ENCODE measurements around the gene VTI1A. TPM values are rescaled to one million over a fixed set of nuclear protein-coding genes. Genes with fewer than 3 reads are reported as not detected.

The VTI1A gene
- total RNA-seq, 2 donors from 2014 or later, result 21.0 to 29.6 TPM

DNA sequence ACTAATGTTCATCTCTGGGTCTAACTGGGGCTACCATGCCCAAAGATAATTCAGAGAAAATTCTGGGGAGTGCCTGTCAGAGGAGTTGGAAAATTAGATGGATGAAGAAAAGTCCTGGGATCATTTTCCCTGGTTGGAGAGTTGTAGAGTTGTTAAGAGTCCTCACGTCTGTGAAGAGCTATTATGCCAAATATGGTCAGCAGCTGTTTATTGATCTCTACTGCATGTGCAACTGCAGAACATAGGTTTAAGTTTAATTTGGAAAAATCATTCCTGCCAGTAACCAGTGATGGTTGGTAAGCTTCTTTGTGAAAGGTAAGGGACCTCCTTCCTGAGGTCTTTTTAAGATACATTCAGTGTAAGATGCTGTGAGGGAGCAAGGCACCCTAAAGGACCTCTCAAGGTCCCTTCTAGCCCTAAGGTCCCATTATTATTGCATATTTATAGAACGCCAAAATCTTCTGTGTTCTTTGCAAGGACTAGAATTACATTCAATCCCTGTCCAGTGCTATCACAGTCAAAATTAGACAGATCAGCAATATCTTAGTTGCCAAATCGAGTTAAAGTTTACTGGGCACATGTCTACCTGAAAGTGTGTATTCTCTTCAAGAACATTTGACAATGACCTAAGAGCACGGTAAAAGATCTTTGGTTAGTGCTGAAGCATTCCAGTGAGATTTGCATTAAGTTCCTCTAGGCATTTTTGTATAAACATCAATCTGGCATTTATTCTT, 62.7 kb downstream of the VTI1A start:
- Histone ChIP-seq H3K27ac (no peak overlapping the region), H3K4me1 (peaks cover 0 to 12% of the 10 kb centered on the region in 2 donors), H3K9me3 (no peaks in the 10 kb centered on the region), H3K4me3 (no peak overlapping the region), H3K36me3 (no peaks in the 10 kb centered on the region), H3K27me3 (no peaks in the 10 kb centered on the region)
- no peak for TF ChIP-seq CTCF (IDR thresholded peaks at IDR 0.05)
- no peak for DNase-seq (ENCODE audit: low spot score)

GRCh38 chr10:112510384-112510783, 63.4 kb downstream of the VTI1A start:
- Histone ChIP-seq H3K4me3 (no peak overlapping the region), H3K27me3 (no peaks in the 10 kb centered on the region), H3K4me1 (peaks cover 0 to 12% of the 10 kb centered on the region in 2 donors), H3K36me3 (no peaks in the 10 kb centered on the region), H3K27ac (no peak overlapping the region), H3K9me3 (no peaks in the 10 kb centered on the region)
- DNase-seq (ENCODE audit: low spot score), result no peak
- TF ChIP-seq CTCF (IDR thresholded peaks at IDR 0.05), result no peak

DNA sequence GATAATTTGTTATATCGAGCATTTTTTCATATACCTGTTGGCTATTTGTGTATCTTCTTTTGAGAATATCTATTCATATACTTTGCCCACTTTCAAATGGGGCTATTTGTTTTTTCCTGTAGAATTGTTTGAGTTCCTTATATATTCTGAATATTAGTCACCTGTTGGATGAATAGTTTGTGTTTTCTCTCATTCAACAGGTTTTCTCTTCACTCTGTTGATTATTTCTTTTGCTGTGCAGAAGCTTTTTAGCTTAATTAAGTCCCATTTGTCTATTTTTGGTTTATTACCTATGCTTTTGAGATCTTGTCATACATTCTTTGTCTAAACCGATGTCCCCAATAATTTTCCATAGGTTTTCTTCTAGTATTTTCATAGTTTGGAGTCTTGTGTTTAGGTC, 65.3 kb downstream of the VTI1A start:
- H3K4me3 ChIP-seq, result no peak overlapping the region
- no peak for TF ChIP-seq CTCF (IDR thresholded peaks at IDR 0.05)

GRCh38 chr10:112515126-112515525, 68.1 kb downstream of the VTI1A start:
- Histone ChIP-seq H3K27ac (no peak overlapping the region), H3K36me3 (no peaks in the 10 kb centered on the region), H3K4me1 (no peaks in the 10 kb centered on the region), H3K9me3 (no peaks in the 10 kb centered on the region), H3K4me3 (no peak overlapping the region), H3K27me3 (no peaks in the 10 kb centered on the region)
- no peak for DNase-seq (ENCODE audit: low spot score)
- TF ChIP-seq CTCF (IDR thresholded peaks at IDR 0.05), result no peak

More for the DNA sequence above, 65.3 kb downstream of the VTI1A start:
- Histone ChIP-seq H3K27ac (no peak overlapping the region), H3K4me1 (peaks cover 0 to 12% of the 10 kb centered on the region in 2 donors), H3K27me3 (no peaks in the 10 kb centered on the region), H3K9me3 (no peaks in the 10 kb centered on the region), H3K36me3 (no peaks in the 10 kb centered on the region)
- DNase-seq (ENCODE audit: low spot score), result no peak

DNA sequence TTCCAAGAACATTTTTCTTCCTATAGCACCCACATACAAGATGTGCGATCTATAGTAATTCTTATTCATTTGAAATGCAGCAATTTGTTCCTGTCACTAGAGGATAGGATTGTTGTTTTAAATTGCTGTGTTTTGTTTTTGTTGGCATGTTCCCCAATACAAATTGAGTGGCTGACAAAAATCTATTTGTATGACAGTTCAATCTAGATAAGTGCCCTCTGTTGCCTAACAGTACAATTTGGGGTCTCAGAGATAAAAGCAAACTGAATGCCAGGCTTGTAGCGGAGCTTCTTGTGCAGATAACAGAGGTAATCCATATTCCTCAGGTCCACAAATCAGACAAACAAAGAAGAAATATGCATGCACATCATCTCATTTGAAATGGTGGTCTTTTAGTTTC, 68.8 kb downstream of the VTI1A start:
- Histone ChIP-seq H3K4me3 (no peak overlapping the region), H3K36me3 (no peaks in the 10 kb centered on the region), H3K9me3 (no peaks in the 10 kb centered on the region), H3K27ac (no peak overlapping the region), H3K27me3 (no peaks in the 10 kb centered on the region), H3K4me1 (no peaks in the 10 kb centered on the region)
- DNase-seq (ENCODE audit: low spot score), result no peak
- TF ChIP-seq CTCF (IDR thresholded peaks at IDR 0.05), result no peak

DNA sequence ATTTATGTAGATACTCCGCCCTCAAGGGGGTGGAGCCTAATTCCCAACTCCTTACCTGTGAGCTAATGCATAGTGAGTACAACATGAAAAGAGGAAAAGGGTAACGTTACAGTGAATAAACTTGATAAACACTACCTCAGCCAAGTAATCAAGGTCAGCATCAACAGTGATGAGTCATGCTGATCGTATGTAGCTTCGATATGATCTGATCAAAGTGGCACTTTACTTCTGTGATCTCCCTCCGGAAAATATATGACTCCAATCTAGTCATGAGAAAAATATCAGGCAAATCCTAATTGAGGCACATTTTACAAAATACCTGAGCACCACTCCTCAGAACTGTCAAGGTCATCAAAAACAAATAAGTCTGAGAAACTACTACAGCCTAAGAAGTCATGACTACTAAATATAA, 70.4 kb downstream of the VTI1A start:
- no peaks in the 10 kb centered on the region for H3K27me3 ChIP-seq
- H3K36me3 ChIP-seq, result no peaks in the 10 kb centered on the region
- no peaks in the 10 kb centered on the region for H3K4me1 ChIP-seq
- H3K27ac ChIP-seq, result no peak overlapping the region
- no peak for DNase-seq (ENCODE audit: low spot score)
- no peak for TF ChIP-seq CTCF (IDR thresholded peaks at IDR 0.05)
- no peaks in the 10 kb centered on the region for H3K9me3 ChIP-seq
- H3K4me3 ChIP-seq, result no peak overlapping the region

All from right atrium auricular region (tissue), 2 donors.